Medulla oblongata (tissue), 1 donor: ENCODE measurements around the gene BEX3.
"Not testable (repeated sequence)": the region's sequence is repeated elsewhere in the genome, so short reads cannot be mapped to it uniquely, and the experiment has no call there.

Experiments used
- DNase-seq: peaks from one replicate; pipeline ENCODE4 v3.0.0-alpha.2; 2015; ENCODE audit errors: extremely low spot score

The BEX3 gene

DNA sequence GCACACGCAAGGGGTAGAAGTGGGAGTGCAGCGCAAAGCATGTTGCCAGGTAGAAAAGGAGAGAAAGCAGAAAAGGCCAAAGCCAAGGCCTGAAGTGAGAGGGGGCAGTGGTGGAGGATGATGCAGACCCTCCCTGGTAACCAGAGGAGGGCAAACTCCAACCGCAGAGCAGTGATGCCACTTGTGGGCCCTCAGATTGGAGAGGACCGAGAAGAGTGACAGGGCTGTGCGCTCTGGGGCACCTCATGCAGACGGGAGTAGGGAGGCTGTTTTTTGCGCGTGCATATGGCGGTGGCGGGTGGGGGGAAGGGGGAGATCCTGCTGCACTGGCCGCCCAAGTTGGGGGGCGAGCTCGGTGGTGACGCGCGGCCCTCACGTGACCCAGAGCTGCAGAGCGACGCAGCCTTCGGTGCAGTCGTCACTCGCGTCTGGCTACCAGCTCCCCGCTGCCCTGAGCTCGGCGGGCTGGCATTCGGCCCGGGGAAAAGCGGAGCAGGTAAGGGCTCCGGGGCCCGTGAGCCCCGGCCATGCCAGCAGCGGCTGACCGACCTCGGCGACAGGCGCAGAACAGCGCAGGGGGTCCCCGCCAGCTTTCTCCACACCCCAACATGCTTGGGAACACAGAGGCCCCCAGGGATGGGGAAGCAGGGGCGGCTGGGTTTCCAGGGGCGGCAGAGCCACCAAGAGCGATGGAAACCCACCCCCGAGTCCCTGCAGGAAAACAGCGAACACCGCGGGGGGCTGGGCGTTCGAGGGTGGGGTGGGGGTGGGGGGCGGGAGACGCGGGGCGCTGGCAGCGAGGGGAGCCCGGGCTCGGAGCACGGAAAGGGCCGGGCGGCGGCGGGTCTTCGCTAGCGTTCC, at the start of gene BEX3:
TSS of gene BEX3 (plus strand) at position 421 of the 861 bp plus-strand sequence. CDS start 984 bp downstream, outside the sequence.
- DNase-seq = peak; percentile 31

DNA sequence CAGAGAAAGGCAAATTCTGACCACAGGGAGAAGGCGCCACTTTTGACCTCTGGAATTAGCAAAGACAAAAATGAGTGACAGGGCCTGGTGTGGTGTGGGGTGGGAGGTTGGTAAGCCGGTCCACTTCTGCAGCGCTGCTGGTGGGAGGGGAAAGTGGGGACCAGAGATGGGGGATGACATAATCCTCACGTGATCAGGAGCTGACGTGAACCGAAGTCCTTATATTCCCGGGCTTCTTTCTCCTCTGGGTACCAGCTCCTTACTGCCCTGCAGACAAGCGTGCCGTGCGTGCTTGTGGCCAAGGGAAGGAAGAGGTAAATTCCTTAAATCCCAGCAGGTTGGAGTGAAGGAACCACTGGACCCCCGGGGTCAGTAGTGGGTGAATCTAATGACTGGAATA, 46.3 kb upstream of the BEX3 start, which contains the start of gene TCEAL7:
TSS of gene TCEAL7 (plus strand) at position 249 of the 400 bp plus-strand sequence. CDS start 1,165 bp downstream, outside the sequence.
- peak; percentile 86 for DNase-seq

DNA sequence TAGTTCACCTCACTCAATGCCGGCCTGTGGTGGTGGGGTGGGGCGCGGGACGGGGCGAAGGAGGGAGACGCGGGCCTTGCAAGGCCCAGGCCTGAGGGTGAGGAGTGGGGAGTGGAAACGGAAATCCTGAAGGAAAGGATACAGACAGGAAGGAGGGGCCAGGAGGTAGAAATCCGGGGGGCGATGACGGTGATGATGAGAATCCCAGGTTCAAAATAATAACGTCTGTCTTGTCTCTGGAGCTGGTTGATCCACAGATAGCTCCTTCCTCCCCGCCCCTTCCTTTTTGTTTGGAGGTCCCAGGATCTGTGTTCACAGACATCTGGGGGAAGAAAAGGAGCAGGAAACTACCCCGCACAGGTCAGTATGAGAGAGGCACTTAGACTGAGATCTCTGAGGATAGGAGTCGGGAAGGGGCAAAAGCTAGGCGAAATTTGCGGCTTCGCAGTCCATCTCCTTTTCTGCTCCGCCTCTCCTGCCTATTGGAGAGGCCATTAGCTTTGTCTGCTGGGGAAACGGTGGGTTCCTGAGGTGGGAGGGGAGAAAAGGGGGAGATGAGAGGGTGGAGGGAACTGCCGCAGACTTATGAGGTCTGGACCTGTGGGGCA, 45.6 kb upstream of the BEX3 start:
- peak; percentile 8 for DNase-seq

DNA sequence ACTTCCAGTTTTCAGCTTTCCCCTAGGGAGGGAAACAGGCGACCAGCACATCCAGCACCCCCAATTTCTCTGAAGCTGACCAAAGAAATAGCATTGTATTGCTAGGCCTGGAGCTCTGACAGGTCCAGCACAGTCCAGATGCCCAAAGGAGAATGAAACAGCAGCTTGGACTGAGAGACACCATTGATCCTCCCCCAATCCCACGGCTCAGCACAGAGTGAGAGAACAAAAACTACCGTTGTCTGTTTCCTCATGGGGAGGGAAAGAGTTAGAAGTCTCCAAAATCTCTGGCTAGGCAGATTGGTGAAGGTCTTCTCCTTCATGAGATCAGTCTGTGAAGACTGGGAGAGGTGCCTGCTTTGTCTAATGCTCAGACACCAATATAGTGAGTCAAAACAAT, 37.7 kb upstream of the BEX3 start:
- DNase-seq = peak; percentile 42

DNA sequence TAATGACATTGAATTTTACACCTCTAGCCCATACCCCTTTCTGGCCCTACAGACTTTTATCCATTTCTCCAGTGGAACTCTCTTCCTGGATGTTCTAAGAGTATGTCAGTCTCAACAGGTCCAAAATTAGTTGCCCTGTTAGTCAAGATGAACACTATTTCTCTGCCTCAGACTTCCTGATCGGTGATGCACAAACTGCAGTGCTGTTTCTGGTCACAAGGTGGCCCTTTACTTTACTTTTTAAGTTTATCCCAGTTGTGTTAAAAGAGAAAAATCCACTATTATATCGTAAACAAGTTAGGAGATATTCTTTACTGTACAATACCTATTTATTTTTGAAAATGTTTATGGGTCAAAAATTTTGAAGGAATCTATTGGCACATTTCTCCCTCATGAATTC, 33.2 kb upstream of the BEX3 start:
- peak; percentile 47 for DNase-seq

DNA sequence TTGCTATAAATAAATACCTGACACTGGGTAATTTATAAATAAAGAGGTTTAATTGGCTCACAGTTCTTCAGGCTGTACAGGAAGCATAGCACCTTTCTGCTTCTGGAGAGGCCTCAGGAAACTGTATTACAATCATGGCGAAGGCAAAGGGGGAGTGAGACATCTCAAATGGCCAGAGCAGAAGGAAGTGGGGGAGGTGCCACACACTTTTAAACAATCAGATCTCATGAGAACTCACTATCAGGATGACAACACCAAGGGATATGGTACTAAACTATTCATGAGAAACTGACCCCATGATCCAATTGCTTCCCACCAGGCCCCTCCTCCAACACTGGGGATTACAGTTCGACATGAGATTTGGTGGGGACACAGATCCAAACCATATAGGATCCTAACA, 31.7 kb upstream of the BEX3 start:
- no peak for DNase-seq

DNA sequence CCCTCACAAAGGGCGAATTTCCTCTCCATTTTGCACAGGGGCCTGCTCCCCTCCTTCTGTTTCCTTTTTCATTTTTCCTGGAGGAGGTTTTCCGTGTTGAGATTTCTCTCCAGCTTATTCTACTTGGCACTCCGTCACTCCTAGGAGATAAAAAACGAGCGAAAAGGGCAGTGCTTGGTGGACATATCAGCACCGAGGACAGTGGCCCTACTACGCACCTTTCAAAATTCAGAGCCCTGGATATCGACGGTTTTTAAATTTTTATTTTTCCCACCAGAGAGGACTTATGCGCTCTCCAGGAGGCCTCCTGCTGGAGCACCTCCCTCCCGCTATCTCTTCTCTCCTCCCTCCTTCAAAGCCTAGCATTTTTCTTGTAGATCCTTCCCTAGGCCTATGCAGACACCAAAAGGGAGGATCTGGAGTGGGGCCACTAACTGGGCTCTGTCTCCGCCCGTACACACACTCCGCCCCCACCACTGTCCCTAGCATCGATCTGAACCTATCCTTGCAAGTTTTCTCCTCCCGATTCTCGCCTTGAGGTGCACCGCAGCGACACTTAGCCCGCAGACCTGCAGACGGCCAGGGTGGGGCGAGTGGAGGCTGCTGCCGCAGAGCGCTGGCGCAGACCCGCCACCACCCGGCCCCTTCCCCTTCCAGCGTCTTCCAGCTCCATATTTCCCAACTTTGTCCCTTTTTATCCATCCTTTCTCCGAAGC, 28.5 kb upstream of the BEX3 start:
- no peak for DNase-seq

DNA sequence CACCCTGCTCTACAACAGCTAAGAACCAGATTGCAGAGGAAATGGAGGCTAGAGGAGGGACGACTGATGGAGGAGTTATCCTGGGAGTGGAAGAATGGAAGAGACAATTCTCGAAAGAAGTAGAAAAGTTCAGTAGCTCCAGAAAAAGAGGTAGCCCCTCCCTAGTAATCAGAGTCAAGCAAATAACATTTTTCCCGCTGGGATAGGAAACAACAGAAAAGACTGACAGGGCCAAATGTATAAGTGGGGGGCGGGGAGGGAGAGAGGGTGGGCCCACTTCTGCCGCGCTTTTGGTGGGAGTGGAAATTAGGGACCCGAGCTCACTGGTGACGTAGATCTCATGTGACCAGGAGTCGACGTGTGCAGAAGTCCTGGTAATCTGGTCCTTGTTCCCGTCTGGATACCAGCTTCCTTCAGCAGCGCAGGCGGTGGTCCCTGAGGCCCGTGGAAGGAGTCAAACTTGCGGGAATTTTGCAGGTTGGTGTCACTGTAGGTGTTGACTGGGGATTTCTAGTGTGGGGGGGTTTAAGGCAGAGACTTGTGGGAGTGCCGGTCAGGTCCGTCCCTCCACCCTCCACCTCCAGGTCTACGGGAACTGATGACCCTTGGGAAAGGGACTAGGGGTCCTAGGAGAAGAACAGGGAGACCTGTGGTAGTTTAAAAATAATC, 20.1 kb upstream of the BEX3 start, which contains the start of gene TCEAL9:
TSS of gene TCEAL9 (plus strand) at position 377 of the 669 bp plus-strand sequence. CDS start 1,179 bp downstream, outside the sequence.
- DNase-seq = peak; percentile 78

DNA sequence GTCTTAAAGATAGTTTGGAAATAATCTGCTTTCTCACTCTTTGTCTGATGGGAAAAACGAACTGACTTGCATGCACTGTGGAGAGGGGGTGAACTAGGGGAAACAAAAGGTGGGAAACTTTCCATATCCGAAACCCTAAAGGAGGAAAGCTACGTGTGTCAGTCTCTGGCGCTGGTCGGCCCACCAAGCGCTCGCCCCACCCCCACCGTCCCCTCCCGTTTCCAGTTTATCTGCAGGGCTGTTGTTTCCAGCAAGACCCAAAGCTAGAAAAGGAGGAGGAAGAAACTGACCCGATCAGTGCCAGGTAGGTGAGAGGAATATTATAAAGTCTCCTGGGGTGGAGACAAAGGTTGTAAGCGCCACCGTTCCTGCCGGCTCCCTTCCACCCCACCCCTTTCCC, 19.5 kb upstream of the BEX3 start:
- no peak for DNase-seq

DNA sequence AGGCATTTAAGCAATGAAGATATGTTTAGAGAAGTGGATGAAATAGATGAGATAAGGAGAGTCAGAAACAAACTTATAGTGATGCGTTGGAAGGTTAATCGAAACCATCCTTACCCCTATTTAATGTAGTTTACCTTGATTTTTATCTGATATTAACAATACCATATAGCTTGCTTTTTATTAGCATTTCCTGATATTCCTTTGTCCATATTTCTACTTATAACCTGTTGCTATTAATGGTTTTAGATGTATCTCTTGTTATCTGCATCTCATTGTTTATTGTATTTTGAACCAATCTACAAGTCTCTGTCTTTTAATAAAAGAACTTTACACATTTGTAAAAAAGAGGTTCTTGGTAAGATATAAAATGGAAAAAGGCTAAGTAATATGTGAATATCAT, 18.5 kb upstream of the BEX3 start:
- no peak for DNase-seq

DNA sequence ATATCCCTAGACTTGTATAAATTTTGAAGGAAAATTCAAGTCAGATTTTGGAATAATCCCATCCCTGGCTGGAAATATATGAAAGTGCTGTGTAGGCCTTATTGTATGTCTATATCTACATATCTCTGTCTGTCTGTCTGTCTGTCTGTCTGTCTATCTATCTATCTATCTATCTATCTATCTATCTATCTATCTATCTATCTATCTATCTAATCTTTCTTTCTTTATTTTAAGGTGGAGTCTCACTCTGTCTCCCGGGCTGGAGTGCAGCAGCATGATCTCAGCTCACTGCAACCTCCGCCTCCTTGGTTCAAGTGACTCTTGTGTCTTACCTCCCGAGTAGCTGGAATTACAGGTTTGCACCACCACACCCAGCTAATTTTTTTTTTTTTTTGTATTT, 16.7 kb upstream of the BEX3 start:
- DNase-seq = not testable (repeated sequence)

DNA sequence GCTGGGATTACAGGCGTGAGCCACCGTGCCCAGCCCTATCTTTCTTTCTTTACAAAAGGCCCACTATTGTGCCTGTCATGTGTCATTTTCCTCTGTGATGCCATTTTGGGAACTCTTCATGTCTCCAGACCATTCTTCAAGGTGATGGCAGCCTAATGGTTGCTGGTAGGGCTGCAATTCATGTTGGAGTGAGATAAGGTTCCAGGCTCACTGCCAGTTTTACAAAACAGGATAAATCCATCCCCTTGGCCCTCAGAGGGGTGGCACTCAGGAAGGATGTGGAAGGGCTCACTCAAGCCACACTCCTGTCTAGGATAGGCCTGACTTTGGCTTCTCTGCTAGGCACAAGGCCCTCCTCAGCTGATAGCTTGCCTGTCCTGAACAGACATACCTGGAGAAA, 16.2 kb upstream of the BEX3 start:
- DNase-seq = no peak

DNA sequence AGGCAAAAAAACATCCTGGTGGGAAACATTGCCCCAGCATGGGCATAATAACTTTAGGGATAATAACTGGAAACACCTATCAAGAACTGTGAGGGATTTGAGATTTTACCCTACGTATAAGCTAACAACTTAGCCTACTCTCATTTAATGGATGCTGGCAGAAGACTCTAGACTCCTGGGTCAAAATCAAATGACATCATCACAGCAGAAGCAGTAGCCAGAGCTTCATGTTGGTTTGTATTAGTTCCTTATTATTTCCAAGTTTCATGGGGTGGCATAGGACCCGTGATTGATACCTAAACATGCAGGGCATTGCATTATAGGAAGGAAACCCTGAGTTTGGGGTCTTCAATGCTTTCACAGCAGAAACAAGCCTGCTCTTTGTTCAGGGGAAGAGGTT, 15.4 kb upstream of the BEX3 start:
- no peak for DNase-seq

DNA sequence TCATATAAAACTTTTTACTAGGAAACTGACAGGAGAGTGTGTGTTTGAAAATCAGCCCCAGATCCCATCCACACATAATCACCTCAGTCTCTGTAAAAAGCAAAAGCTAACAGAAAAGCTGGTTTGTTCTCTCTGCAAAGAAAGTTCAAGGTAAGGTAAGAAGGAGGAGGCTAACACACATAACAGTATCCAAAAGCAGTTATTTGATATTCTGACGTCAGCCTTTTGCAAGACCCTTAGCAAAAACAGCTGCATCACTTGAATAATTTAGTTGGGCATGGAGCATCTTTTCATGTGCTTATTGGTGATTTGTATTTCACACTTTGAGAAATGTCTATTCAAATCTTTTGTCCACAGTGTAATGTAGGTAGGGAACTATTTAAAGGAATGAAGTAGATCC, 14.5 kb upstream of the BEX3 start:
- DNase-seq = no peak

DNA sequence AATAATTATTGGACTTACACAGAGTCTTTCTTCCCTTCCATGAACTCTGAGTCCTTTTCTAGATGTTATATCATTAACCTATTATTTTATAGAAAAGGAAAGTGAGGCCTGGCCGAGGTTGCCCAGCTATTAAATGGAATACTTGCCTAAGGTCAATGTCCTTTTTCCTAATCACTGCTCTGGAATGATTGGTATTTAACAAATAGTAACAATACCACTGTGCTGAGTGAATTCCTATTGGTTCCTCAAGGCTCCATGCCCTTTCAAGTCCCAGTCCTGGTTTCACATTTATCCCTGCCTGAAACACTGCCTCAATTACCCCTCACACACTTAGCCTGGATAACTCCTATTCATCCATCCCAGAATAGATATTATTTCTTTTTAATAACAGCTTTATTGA, 13.9 kb upstream of the BEX3 start:
- no peak for DNase-seq

DNA sequence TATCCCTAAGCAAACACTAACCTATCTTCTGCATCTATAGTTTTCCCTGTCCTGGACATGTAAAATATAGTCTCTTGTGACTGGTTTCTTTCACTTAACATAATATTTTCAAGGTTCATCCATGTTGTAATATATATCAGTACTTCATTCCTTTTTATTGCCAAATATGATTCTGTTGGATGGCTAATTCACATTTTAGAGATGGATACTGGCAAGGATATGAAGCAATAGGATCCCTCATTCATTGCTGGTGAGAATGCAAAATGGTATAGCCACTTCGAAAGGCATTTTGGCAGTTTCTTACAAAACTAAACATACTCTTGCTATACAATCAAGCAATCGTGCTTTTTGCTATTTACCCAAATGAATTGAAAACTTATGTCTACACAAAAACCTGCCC, 13.3 kb upstream of the BEX3 start:
- DNase-seq = no peak

DNA sequence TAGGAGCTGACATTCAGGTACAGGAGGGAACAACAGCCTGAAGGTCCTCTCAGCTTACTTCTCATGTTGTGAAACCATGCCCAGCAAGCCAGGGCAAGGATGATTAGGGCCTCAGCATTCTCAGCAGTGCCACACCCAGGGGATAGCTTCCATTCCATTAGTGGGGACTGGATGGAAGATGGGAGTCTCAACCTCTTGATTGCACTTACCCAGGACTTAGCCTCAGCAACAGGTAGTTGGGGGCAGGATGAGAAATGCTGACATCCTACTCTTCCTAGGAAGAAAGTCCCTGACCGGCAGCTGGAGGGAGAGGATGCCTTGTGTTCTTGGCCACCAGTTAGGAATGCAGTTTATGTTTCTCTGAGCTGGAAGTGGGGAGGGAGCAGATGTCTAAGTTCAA, 8.8 kb upstream of the BEX3 start:
- no peak for DNase-seq

DNA sequence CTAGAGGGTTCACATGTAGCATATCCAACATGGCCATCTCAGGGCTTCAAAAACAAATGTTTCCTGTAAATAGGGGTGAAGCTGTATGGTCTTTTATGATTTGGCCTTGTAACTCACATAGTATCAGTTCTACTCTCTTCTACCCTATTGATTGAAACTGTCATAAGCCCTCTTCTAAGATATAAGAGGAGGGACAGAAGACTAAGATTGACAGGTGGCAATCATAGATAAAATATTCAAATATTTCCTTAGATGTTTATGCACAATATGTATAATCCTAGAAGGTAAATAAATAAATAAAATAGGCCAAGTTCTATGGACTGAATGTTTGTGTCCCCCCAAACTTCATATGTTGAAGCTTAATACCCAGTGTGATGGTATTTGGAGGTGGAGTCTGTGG, 6.9 kb upstream of the BEX3 start:
- DNase-seq = no peak

DNA sequence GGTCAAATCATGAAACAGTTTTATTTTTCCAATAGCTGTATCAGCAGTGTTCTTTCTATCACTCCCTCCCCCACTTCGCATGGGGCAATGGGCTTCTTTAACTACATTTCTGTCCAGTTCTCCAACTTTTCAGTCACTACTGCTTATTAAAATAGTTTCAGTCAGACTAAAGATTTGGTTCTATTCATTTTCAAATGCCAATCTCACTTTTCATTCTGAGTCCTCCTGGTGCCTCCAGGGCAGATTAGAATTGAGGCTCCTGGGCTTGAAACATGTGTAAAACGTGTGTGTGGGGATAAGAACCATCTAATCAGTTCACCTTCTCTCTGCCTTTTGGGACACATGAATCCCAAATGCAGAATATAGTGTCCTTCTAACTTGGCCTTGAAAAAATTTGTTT, 3.5 kb upstream of the BEX3 start:
- DNase-seq = no peak

DNA sequence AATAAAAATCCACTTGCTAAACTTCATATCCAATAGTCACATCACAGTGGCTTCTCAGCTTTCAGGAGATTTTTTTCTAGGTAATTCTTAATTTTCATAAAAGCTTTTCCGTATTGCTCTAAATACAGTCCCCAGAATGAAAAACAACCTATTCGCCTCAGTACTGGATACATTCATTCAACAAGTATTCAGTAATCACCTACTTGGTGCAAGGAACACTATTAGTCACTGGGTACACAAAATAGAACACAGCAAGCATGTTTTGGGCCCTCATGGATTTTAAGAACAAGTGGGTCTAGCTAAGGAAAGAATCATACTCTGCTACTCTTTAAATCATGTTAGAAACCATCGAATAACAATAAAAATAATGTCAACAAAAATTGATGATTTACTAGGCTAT, 2.8 kb upstream of the BEX3 start:
- DNase-seq = no peak

DNA sequence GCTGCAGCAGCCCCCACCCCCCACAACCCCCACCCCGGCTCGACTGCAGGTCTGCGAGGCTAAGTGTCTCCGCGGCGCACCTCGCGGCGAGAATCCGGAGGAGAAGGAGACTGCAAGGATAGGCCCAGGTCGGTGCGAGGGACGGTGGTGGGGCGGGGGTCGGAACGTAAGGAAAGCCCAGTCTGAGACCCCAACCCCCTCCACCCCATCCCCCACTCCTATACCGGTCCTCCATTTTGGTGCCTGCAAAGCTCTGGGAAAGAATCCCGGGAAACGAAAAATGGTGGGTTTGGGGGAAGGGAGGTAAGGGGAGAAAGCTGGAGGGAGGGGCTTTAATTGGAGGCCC, 614 bp downstream of the BEX3 start:
- DNase-seq = no peak

DNA sequence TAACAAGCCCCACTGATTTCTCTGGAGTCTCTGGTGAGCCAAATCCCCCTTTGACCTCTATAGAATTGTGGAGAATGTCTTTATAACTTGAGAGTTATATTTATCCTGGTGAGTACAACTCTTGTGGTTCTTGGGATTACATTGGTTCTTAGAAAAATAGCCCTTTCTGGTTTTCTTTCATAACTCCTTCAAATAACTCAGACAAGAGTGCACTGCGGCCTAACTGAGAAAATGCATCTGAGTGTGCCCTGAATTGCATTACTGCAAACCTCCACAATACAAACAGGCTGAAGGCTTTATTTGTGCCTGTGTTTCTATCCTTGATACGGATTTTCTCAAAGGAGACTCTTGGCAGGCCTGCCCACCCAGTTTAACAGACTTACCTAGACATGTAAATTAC, 2.7 kb downstream of the BEX3 start:
- no peak for DNase-seq
